ENCODE results near the gene RNF123. TPM values are rescaled to one million over a fixed set of nuclear protein-coding genes. Genes with fewer than 3 reads are reported as not detected.

Gene RNF123
- total RNA-seq, 1 donor from 2014 or later: 49.9 TPM

DNA sequence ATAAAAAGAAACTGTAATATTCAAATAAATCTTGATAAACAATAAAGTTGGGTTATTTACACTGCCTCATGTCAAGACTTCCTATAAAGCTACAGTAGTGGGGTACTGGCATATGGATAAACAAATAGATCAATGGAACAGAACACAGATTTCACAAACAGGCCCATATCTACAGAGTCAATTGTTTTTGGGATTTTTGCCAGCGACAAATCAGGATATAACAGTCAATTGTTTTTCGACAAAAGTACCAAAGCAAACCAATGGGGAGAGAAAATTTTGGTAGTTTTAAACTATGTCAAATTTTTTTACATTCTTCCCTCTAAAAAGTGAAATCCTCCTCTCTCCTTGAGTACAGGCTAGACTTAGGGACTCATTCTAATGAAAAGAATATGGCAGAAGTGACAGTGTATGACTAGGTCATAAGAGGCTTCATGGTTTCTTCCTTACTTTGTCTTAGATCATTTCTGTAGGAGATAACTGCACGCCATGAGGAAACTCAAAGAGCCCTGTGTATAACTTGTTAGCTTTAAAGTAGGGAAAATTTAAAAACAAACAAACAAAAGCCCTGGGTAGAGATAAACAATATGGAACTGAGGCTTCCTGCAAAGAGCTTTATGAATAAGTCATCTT, 80.0 kb downstream of the RNF123 start:
- no peak for DNase-seq (ENCODE audit: extremely low spot score, unreplicated experiment)
- Mint-ChIP-seq H3K4me1 (ENCODE audit: unreplicated experiment) (no peaks in the 10 kb centered on the region), H3K27me3 (no peaks in the 10 kb centered on the region), H3K36me3 (no peaks in the 10 kb centered on the region), H3K4me3 (no peak overlapping the region), H3K9me3 (no peaks in the 10 kb centered on the region), H3K27ac (no peak overlapping the region)
- TF ChIP-seq, protein P1, sequence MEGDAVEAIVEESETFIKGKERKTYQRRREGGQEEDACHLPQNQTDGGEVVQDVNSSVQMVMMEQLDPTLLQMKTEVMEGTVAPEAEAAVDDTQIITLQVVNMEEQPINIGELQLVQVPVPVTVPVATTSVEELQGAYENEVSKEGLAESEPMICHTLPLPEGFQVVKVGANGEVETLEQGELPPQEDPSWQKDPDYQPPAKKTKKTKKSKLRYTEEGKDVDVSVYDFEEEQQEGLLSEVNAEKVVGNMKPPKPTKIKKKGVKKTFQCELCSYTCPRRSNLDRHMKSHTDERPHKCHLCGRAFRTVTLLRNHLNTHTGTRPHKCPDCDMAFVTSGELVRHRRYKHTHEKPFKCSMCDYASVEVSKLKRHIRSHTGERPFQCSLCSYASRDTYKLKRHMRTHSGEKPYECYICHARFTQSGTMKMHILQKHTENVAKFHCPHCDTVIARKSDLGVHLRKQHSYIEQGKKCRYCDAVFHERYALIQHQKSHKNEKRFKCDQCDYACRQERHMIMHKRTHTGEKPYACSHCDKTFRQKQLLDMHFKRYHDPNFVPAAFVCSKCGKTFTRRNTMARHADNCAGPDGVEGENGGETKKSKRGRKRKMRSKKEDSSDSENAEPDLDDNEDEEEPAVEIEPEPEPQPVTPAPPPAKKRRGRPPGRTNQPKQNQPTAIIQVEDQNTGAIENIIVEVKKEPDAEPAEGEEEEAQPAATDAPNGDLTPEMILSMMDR (conservative IDR thresholded peaks at IDR 0.05): no peak

GRCh38 chr3:49769926-49770325, 80.6 kb downstream of the RNF123 start:
- Mint-ChIP-seq H3K27ac (no peak overlapping the region), H3K4me1 (ENCODE audit: unreplicated experiment) (no peaks in the 10 kb centered on the region), H3K36me3 (peaks cover 3% of the 10 kb centered on the region), H3K9me3 (no peaks in the 10 kb centered on the region), H3K27me3 (no peaks in the 10 kb centered on the region), H3K4me3 (no peak overlapping the region)
- TF ChIP-seq, protein P1 (conservative IDR thresholded peaks at IDR 0.05): no peak
- no peak for DNase-seq (ENCODE audit: extremely low spot score, unreplicated experiment)

Other genes starting within 250 kb of the RNF123 start
- gene DAG1, start 219.3 kb upstream of the RNF123 start, total RNA-seq (ENCODE audit: low replicate concordance): 84.3 and 126 TPM in 2 replicates
- gene BSN, start 135.1 kb upstream of the RNF123 start, total RNA-seq (ENCODE audit: low replicate concordance): 3.9 and 4.0 TPM in 2 replicates
- gene APEH, start 15.2 kb upstream of the RNF123 start, total RNA-seq (ENCODE audit: low replicate concordance): 141 and 145 TPM in 2 replicates
- gene MST1, start 83 bp upstream of the RNF123 start, total RNA-seq (ENCODE audit: low replicate concordance): 25.7 and 50.7 TPM in 2 replicates
- gene AMIGO3, start 30.1 kb downstream of the RNF123 start, total RNA-seq (ENCODE audit: low replicate concordance): 0.36 TPM in 1 of 2 replicates, not detected in the other
- gene GMPPB, start 34.4 kb downstream of the RNF123 start, total RNA-seq (ENCODE audit: low replicate concordance): 41.9 and 50.4 TPM in 2 replicates
- gene IP6K1, start 97.0 kb downstream of the RNF123 start, total RNA-seq (ENCODE audit: low replicate concordance): 40.3 and 42.5 TPM in 2 replicates
- gene CDHR4, start 110.3 kb downstream of the RNF123 start, total RNA-seq (ENCODE audit: low replicate concordance): 0.29 TPM in 1 of 2 replicates, not detected in the other
- gene INKA1, start 113.7 kb downstream of the RNF123 start, total RNA-seq (ENCODE audit: low replicate concordance): 0.45 and 6.7 TPM in 2 replicates
- gene UBA7, start 124.4 kb downstream of the RNF123 start, total RNA-seq (ENCODE audit: low replicate concordance): 4.6 and 8.2 TPM in 2 replicates
- gene TRAIP, start 167.0 kb downstream of the RNF123 start, total RNA-seq (ENCODE audit: low replicate concordance): 7.5 and 23.0 TPM in 2 replicates
- gene CAMKV, start 180.3 kb downstream of the RNF123 start, total RNA-seq (ENCODE audit: low replicate concordance): 1.6 and 10.6 TPM in 2 replicates
- gene MST1R, start 214.3 kb downstream of the RNF123 start, total RNA-seq (ENCODE audit: low replicate concordance): 3.0 and 5.3 TPM in 2 replicates
- gene MON1A, start 240.3 kb downstream of the RNF123 start, total RNA-seq (ENCODE audit: low replicate concordance): 8.8 and 9.2 TPM in 2 replicates

Data from type B pancreatic cell (in vitro differentiated cells).